GM12892 (cell line): ENCODE results near the gene COTL1.

Source experiments
- POLR2A ChIP-seq: IDR thresholded peaks from 2 replicates; pipeline ENCODE4 v1.6.1; 2011; ENCODE audit warnings: low read depth, low read length, control low read depth
- TAF1 ChIP-seq: IDR thresholded peaks from 2 replicates; pipeline ENCODE4 v1.6.1; 2011; ENCODE audit warnings: low read depth, mild to moderate bottlenecking, control low read depth, low read length, borderline replicate concordance

- peak; percentile 48; the same call in 1 of the 2 replicates for TF ChIP-seq POLR2A
- TF ChIP-seq TAF1: no peak
Measured at GRCh38 chr16:84597931-84598351, 19.9 kb downstream of the COTL1 start.
